Stimulated activated CD4-positive, alpha-beta T cell treated with anti-CD3 and anti-CD28 coated beads, Interleukin-2, amount 100 ng/mL, for 48 hours (primary cell): ENCODE data around the gene SYTL3.
"Not testable (repeated sequence)": the region's sequence is repeated elsewhere in the genome, so short reads cannot be mapped to it uniquely, and the experiment has no call there.

Experiments used
- DNase-seq, 2 donors: peaks; one replicate each; pipeline ENCODE4 v3.0.0-alpha.2; 2020

Gene SYTL3

GRCh38 chr6:158649289-158650143 lies at the start of gene SYTL3:
Gene SYTL3, plus strand, starts transcription at chr6:158650054. Its CDS starts 13,215 bp downstream, at chr6:158663269.
- peak; percentile 73 to 74 for DNase-seq

- no peak for DNase-seq
Measured at GRCh38 chr6:158603261-158604047, 46.4 kb upstream of the SYTL3 start.

GRCh38 chr6:158604048-158604406 lies 45.8 kb upstream of the SYTL3 start:
- DNase-seq: no peak

GRCh38 chr6:158605266-158605878 lies 44.5 kb upstream of the SYTL3 start:
- peak; percentile 41 to 52 for DNase-seq

- DNase-seq: not testable (repeated sequence)
Measured at GRCh38 chr6:158606011-158606410, 43.8 kb upstream of the SYTL3 start.

- no peak for DNase-seq
Measured at GRCh38 chr6:158606935-158607334, 42.9 kb upstream of the SYTL3 start.

- DNase-seq: no peak
Measured at GRCh38 chr6:158607411-158608170, 42.3 kb upstream of the SYTL3 start.

GRCh38 chr6:158608221-158608620 lies 41.6 kb upstream of the SYTL3 start:
- no peak for DNase-seq

GRCh38 chr6:158609455-158610155 lies 40.2 kb upstream of the SYTL3 start:
- DNase-seq: no peak

GRCh38 chr6:158610319-158610968 lies 39.4 kb upstream of the SYTL3 start:
- DNase-seq: no peak

- no peak for DNase-seq
Measured at GRCh38 chr6:158611039-158611438, 38.8 kb upstream of the SYTL3 start.

GRCh38 chr6:158611541-158612370 lies 38.1 kb upstream of the SYTL3 start:
- DNase-seq: no peak

GRCh38 chr6:158614606-158615005 lies 35.2 kb upstream of the SYTL3 start:
- not testable (repeated sequence) for DNase-seq

- DNase-seq: not testable (repeated sequence)
Measured at GRCh38 chr6:158618289-158618688, 31.6 kb upstream of the SYTL3 start.

- DNase-seq: no peak
Measured at GRCh38 chr6:158619922-158620801, 29.7 kb upstream of the SYTL3 start.

GRCh38 chr6:158620963-158621693 lies 28.7 kb upstream of the SYTL3 start:
- DNase-seq: no peak

GRCh38 chr6:158621694-158622544 lies 27.9 kb upstream of the SYTL3 start:
- DNase-seq: no peak
